Measurements from ENCODE around the gene TMEM236.
"Not testable (repeated sequence)": the region's sequence is repeated elsewhere in the genome, so short reads cannot be mapped to it uniquely, and the experiment has no call there.

TMEM236 gene

GRCh38 chr10:17751781-17752445 lies at the start of gene TMEM236:
Gene TMEM236 (plus strand): TSS chr10:17752201. CDS start chr10:17752296, 95 bp downstream.
- no peak for DNase-seq

DNA sequence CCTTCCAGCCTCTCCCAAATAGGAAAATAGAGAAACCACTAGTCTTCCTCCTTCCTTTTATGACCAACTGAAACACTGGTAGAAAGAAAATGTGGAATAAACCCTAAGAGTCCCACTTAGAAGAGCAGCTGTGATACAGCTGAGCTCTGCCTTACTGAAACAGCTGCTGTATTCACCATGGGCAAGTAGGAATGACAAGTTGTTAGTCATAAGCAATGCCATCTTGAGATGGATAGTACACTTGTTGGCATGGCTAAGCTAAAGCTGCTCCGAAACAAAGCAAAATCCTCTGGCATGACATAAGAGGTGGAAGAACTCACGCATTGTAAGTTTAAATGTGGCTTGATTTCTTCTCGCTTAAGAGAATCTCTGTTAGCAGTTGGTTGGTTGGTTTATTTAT lies 48.3 kb upstream of the TMEM236 start:
- DNase-seq = no peak

- no peak for DNase-seq
Measured at GRCh38 chr10:17708821-17709220, 43.2 kb upstream of the TMEM236 start.

- no peak for DNase-seq
Measured at GRCh38 chr10:17709492-17709891, 42.5 kb upstream of the TMEM236 start.

- no peak for DNase-seq
Measured at GRCh38 chr10:17710181-17710580, 41.8 kb upstream of the TMEM236 start.

- DNase-seq = no peak
Measured at GRCh38 chr10:17712053-17712452, 39.9 kb upstream of the TMEM236 start.

- no peak for DNase-seq
Measured at GRCh38 chr10:17712717-17713471, 39.1 kb upstream of the TMEM236 start.

DNA sequence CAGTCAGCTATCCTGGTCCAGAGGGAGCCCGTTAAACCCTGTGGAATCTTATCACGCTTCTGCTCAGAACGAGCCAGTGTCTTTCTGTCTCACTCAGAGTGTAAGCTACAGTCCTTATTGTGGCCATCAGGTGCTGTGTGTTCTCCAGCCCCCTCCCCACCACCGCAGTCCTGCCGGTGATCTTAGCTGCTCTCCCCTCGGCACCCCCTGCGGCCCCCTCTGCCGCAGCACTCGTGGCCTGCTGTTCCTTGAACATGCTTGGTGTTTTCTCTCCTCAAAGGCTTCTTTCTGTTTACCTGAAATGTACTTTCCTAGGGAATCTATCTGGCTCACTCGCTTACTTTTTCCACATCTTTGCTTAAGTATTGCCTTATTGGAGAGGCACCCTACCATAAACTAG lies 38.2 kb upstream of the TMEM236 start:
- no peak for DNase-seq

DNA sequence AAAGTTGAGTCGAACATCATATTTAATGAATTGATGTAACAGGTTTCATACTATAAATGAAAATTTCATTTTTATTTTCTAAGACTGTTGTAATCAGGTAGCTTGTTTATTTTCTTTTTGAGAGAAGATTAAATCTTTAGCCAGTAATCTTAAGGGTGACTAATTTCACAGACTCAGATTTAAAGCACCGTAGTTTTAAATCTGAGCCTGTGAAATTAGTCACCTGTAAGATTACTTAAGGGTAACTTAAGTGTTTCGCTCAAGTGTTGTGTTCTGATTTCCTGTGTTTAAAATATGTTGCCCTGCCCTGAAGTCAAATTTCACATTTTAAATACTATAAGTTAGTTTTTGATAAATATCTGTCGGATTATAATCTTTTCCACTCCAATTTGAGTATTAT lies 35.8 kb upstream of the TMEM236 start:
- DNase-seq = no peak

DNA sequence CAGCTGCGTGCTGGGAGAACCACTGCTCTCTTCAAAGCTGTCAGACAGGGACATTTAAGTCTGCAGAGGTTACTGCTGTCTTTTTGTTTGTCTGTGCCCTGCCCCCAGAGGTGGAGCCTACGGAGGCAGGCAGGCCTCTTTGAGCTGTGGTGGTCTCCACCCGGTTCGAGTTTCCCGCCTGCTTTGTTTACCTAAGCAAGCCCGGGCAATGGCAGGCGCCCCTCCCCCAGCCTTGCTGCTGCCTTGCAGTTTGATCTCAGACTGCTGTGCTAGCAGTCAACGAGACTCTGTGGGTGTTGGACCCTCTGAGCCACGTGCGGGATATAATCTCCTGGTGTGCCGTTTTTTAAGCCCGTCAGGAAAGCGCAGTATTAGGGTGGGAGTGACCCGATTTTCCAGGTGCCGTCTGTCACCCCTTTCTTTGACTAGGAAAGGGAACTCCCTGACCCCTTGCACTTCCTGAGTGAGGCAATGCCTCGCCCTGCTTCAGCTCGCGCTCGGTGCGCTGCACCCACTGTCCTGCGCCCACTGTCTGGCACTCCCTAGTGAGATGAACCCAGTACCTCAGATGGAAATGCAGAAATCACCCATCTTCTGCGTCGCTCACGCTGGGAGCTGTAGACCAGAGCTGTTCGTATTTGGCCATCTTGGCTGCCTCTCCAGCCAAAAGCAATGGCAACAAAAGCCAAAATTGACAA lies 29.5 kb upstream of the TMEM236 start:
- not testable (repeated sequence) for DNase-seq

GRCh38 chr10:17725703-17726102 lies 26.3 kb upstream of the TMEM236 start:
- no peak for DNase-seq

DNA sequence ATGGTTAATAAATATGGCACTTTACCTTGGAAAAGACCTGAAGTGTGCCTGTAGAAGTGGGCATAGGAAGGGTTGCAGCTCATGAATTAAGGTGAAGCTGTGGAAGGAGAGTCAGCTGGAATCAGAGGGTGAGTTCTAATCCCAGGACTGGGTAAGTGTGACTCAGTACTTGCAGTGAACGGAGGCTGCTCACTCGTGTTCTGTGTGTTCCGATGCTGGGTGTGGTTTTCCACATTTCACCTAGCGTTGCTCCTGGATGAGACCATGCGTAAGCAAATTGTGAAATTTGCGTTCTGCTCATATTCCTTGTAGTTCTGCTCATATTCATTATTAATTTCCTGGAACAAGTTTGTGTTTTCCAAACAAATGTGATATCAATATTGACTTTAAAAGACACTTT lies 22.4 kb upstream of the TMEM236 start:
- DNase-seq = no peak

GRCh38 chr10:17730667-17731066 lies 21.3 kb upstream of the TMEM236 start:
- DNase-seq = no peak

DNA sequence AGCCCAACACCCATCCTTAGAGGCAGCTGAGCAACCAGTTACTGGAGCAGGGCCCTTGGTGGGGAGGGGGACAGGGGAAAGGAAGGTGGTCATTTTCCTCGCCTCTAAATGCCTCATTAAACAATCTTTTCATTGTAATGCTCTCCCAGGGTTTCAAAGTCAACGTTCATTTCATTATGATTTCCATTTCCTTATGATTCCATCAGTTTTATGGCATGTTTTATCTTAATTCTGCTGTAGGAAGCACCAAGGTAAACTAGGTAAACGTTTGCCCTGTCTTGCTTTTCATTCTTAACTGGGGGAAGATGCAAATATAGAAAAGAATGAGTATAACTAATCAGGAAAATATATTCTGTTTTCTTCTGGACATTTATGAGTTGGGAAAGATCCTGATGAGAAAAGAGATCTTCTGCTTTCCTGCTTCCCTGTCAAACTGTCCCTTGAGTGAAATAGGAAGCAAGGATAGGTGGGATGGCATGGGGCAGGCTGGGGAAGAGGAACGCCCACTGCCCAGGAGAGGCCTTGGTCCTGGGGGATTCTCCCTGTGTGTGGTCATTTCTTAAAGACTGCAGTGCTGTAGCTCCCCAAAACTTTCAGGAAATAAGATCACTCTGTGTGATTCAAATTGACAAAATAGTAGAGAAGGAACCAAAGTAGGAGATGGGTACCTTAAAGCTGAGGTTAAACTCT lies 20.5 kb upstream of the TMEM236 start:
- DNase-seq = no peak

GRCh38 chr10:17733620-17734019 lies 18.4 kb upstream of the TMEM236 start:
- no peak for DNase-seq

DNA sequence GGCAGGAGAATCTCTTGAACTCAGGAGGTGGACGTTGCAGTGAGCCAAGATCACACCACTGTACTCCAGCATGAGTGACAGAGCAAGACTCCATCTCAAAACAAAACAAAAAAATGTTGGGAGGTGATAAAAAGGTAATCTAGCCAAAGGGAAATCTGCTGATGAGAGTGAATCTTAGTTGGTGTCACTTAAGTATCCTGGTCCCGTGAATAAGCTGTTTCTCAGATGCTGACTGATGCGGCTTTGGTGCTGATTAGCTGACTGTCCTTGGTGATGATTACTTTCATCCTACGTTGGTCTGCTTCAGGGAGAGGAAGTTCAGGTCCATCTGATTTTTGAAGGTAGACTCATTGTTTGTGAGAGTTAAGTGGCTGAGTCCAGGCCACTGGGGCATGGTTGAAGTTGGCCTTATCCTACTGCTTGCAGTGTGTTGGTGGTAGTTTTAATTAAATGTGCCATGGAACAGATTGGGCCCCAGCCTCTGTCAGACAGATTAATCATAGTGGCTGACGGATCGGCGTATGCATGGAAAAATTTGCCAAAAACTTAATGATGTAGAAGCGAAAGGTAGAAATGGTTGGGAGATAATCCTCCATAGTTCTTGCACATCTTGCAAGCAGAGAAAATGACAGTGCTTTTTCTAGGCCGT lies 17.4 kb upstream of the TMEM236 start:
- DNase-seq = no peak

GRCh38 chr10:17735166-17735941 lies 16.6 kb upstream of the TMEM236 start:
- no peak for DNase-seq

DNA sequence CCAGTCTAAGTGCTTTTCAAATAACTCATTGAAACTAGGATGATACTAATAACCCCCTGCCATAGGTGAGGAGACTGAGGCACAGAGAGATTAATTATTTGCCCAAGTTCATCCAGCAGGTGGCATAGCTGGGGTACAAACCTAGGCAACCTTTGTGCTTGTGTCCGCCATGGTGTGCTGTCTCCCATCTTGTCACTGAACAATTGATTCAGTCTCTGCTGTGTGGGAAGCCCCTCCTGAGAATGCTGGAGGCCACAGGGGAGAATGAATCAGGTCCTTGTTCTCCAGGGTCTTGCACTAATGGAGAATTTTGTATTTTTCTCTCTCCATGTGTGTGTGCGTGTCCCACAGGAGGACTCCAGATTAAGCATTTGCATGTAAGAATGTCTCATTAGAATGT lies 15.8 kb upstream of the TMEM236 start:
- no peak for DNase-seq

DNA sequence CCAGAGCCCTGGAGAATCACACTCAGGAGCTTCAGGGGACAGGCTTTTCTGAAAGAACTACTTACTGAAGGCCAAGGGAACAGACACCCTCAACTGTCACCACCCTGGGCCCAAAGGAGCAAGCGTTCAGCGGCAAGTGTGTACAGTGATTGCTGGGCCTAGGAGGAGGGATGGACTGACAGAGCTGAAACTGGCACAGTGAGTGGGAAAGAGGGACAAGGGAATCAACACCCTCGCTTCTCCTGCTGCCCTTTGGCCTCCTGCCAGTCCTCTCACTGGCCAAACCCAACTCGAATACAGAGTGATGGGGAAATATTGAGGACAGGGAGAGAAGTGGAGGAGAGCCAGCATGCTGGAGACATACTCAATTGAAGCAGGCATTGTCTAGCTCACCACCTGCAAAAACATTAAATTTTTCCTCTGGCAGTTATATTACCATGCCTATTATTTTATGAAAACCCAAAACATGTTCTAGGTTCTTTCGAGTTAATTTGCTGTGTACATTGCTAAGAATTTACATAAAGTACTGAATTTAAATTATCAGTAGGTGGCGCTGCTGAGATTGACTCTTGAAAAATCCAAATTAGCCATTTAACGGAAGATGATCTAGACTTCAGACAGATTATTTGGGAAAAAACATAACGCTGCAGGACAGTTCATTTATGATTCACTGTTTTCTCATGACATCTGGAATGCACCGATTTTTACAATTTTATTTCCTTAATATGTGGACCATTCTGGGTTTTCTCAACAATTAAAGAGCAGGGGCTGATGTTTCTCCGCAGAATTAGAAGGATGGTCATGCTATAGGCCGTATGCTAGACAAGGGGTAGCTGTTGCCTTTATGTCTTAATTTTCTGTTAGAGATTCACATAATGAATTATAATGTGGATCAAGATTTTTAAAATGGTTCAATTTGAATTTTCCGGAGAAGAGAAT lies 14.7 kb upstream of the TMEM236 start:
- DNase-seq = peak; percentile 30

DNA sequence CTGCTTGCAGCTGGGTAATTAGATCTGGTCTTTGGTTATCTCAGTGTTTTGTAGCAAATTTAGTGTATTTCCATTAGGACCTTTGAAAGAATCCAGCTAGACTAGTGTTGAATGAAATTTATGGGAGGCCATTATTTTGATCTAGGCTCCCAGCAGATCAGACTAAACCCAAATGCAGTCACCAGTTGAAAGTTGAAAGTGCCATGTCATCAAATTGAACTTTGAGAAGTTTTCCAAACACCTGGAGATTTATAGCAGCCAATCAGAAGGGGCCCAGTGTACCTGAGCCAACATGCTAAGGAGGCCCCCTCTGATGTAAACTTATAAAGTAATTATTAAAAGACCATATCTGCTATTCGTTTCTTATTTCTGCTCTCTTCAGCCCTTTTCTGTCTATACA lies 11.3 kb upstream of the TMEM236 start:
- DNase-seq = no peak

GRCh38 chr10:17742918-17743317 lies 9.1 kb upstream of the TMEM236 start:
- DNase-seq = peak; percentile 70

Measured in activated CD4-positive, alpha-beta T cell treated with anti-CD3 and anti-CD28 coated beads, Interleukin-10, Interleukin-2, amounts not matched to agents 100 ng/mL and 50 ng/mL, durations not matched to agents 16 hours and 8 hours (primary cell).